Measurements from ENCODE around the gene FOXF2.

Gene FOXF2

GRCh38 chr6:1395941-1396908 lies 6.8 kb downstream of the FOXF2 start:
- H3K4me3 ChIP-seq (ENCODE audit: low read depth, low read length) = no peak overlapping the region
- no peak for TF ChIP-seq CTCF (IDR thresholded peaks at IDR 0.05; ENCODE audit: control insufficient read depth, extremely low read depth, insufficient read depth)
- DNase-seq (ENCODE audit: low read depth) = no peak

- DNase-seq (ENCODE audit: low read depth) = peak; percentile 19
- TF ChIP-seq CTCF (IDR thresholded peaks at IDR 0.05; ENCODE audit: control insufficient read depth, extremely low read depth, insufficient read depth) = peak; percentile 84
- no peak overlapping the region for H3K4me3 ChIP-seq (ENCODE audit: low read depth, low read length)
These were observed 7.8 kb downstream of the FOXF2 start for GRCh38 chr6:1396952-1397868.

GRCh38 chr6:1399085-1399780 lies 9.9 kb downstream of the FOXF2 start:
- H3K4me3 ChIP-seq (ENCODE audit: low read depth, low read length) = no peak overlapping the region
- no peak for DNase-seq (ENCODE audit: low read depth)
- TF ChIP-seq CTCF (IDR thresholded peaks at IDR 0.05; ENCODE audit: control insufficient read depth, extremely low read depth, insufficient read depth) = no peak

GRCh38 chr6:1400126-1400850 lies 10.9 kb downstream of the FOXF2 start:
- no peak overlapping the region for H3K4me3 ChIP-seq (ENCODE audit: low read depth, low read length)
- DNase-seq (ENCODE audit: low read depth) = no peak
- TF ChIP-seq CTCF (IDR thresholded peaks at IDR 0.05; ENCODE audit: control insufficient read depth, extremely low read depth, insufficient read depth) = no peak

GRCh38 chr6:1402369-1402768 lies 13.0 kb downstream of the FOXF2 start:
- H3K4me3 ChIP-seq (ENCODE audit: low read depth, low read length) = no peak overlapping the region

More at GRCh38 chr6:1402369-1402768, 13.0 kb downstream of the FOXF2 start:
- no peak for DNase-seq (ENCODE audit: low read depth)
- TF ChIP-seq CTCF (IDR thresholded peaks at IDR 0.05; ENCODE audit: control insufficient read depth, extremely low read depth, insufficient read depth) = no peak
